ENCODE data around the gene GLDC.

Gene GLDC

GRCh38 chr9:6619909-6620308, 25.6 kb downstream of the GLDC start:
- no peak for DNase-seq

- DNase-seq, result no peak
Measured at GRCh38 chr9:6616951-6617602, 28.5 kb downstream of the GLDC start.

- no peak for DNase-seq
Measured at GRCh38 chr9:6614489-6614888, 31.0 kb downstream of the GLDC start.

GRCh38 chr9:6611865-6612264, 33.7 kb downstream of the GLDC start:
- DNase-seq, result no peak

GRCh38 chr9:6610073-6610472, 35.5 kb downstream of the GLDC start:
- no peak for DNase-seq

GRCh38 chr9:6609497-6610016, 36.0 kb downstream of the GLDC start:
- DNase-seq, result no peak

- no peak for DNase-seq
Measured at GRCh38 chr9:6605202-6605601, 40.3 kb downstream of the GLDC start.

- no peak for DNase-seq
Measured at GRCh38 chr9:6600426-6600825, 45.1 kb downstream of the GLDC start.

- DNase-seq, result no peak
Measured at GRCh38 chr9:6600006-6600405, 45.5 kb downstream of the GLDC start.

- DNase-seq, result no peak
Measured at GRCh38 chr9:6598249-6598725, 47.2 kb downstream of the GLDC start.

GRCh38 chr9:6592791-6593190, 52.7 kb downstream of the GLDC start:
- DNase-seq, result no peak

GRCh38 chr9:6592231-6592630, 53.3 kb downstream of the GLDC start:
- no peak for DNase-seq

GRCh38 chr9:6590772-6591384, 54.7 kb downstream of the GLDC start:
- no peak for DNase-seq

GRCh38 chr9:6590334-6590733, 55.2 kb downstream of the GLDC start:
- DNase-seq, result no peak

- DNase-seq, result no peak
Measured at GRCh38 chr9:6584881-6585597, 60.5 kb downstream of the GLDC start.

- DNase-seq, result no peak
Measured at GRCh38 chr9:6581253-6581652, 64.3 kb downstream of the GLDC start.

- no peak for DNase-seq
Measured at GRCh38 chr9:6579613-6580012, 65.9 kb downstream of the GLDC start.

- no peak for DNase-seq
Measured at GRCh38 chr9:6576987-6577386, 68.5 kb downstream of the GLDC start.

GRCh38 chr9:6575324-6576034, 70.0 kb downstream of the GLDC start:
- no peak for DNase-seq

GRCh38 chr9:6567140-6567591, 78.4 kb downstream of the GLDC start:
- DNase-seq, result no peak

- DNase-seq, result no peak
Measured at GRCh38 chr9:6566409-6567139, 79.0 kb downstream of the GLDC start.

GRCh38 chr9:6565312-6565711, 80.2 kb downstream of the GLDC start:
- no peak for DNase-seq

All from effector CD8-positive, alpha-beta T cell (primary cell).